CD4-positive, alpha-beta T cell treated with Interleukin-15 for 1 hour (primary cell): Measurements from ENCODE around the gene ELL2.

Source experiments
- DNase-seq: peaks from one replicate; pipeline ENCODE4 v3.0.0-alpha.2; 2020

Gene ELL2

GRCh38 chr5:95880081-95880926 is 81.3 kb downstream of the ELL2 start:
- DNase-seq, result no peak

DNA sequence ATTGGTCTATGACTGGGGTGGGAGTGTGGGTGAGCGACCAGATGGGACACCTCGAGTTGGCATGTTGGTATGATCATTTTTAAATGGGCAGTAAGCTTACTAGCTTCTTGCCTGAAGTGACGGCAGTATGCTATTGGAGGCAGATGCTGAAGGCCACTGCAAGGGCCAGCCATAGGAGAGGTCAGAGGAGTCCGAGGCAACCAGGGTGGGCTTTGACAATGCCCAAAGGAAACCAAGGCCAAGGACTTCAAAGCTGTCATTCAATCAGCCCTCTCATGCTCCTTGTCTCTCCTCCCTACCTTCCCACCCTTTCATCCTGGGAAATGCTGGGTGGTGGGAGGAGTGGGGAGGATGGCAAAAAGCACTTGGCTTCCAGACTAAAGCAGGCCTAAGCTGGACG is 82.0 kb downstream of the ELL2 start:
- DNase-seq, result no peak

DNA sequence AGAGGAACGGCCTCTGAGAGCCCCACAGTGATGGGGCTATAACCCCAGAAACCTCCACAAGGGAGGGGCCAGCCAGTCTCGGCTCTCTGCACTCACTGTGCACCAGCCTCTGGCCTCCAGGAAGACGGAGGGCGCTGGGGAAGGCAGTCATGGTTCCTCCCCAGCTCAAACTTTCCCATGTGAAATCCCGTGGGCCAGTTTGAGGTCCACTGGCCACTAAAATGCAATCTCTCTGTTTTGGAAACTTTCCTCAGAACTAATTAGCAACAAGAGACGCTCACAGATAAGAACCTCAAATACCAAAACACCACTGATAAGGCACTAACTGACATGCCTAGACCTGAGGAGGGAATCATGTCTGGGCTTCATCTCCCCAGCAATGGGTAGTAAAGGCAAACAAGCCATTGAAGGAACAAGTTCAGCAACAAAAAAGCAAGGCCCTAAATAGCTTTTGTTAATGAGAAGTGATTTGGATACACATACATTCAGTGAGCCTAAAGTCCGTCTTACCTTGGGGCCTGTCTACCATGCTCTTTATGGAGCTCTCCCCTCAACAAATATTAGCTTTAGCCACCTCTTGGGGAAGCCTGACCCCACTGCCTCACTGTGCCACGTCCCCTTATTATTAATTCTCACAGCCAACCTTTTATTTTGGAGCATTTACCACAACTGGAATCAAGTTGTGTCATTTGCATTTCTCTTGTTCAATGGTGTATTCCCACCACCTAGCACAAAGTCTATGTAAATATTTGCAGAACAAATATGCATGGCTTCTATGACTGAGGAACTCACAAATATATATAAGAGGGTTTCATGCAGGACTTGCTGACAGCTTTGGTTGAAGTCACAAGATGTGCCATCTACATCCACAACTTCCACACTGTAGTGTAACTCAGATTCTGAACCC is 83.0 kb downstream of the ELL2 start:
- DNase-seq, result no peak

GRCh38 chr5:95876782-95877181 is 84.9 kb downstream of the ELL2 start:
- DNase-seq, result no peak

GRCh38 chr5:95874246-95874645 is 87.4 kb downstream of the ELL2 start:
- no peak for DNase-seq

GRCh38 chr5:95873351-95873750 is 88.3 kb downstream of the ELL2 start:
- no peak for DNase-seq

- no peak for DNase-seq
These were observed 89.0 kb downstream of the ELL2 start for GRCh38 chr5:95872346-95873268.

GRCh38 chr5:95871146-95871806 is 90.4 kb downstream of the ELL2 start:
- no peak for DNase-seq

- DNase-seq, result no peak
These were observed 91.5 kb downstream of the ELL2 start for GRCh38 chr5:95870105-95870672.

GRCh38 chr5:95869173-95869855 is 92.3 kb downstream of the ELL2 start:
- DNase-seq, result peak; percentile 40

- no peak for DNase-seq
These were observed 93.5 kb downstream of the ELL2 start for GRCh38 chr5:95868136-95868535.

GRCh38 chr5:95866435-95867040 is 95.1 kb downstream of the ELL2 start:
- DNase-seq, result no peak

DNA sequence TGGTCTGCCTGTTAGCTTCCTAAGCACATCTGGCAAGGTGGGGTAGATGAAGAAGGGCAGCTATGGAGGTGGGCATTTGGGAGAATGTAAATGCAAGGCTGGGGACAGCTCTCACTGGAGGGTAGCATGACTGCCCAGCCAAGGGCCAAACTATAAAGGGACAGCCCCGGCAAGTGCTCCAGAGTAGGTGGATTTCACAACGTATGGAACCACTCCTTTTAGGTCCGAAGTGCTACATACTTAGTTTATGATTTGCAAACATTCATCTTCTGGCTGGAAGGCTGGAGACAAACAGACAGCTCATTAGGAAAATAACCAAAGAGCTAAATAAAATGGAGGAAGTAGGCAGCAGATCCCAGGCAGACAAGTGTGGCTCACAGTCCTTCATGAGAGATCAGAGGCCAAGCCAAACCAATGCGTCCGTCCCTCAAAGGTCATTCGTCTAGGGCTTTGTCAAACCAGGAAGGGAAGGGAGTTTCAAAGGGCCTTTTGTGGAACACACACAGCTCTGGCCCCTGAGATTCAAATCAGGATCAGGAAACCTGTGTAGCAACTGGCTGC is 96.6 kb downstream of the ELL2 start:
- DNase-seq, result no peak

DNA sequence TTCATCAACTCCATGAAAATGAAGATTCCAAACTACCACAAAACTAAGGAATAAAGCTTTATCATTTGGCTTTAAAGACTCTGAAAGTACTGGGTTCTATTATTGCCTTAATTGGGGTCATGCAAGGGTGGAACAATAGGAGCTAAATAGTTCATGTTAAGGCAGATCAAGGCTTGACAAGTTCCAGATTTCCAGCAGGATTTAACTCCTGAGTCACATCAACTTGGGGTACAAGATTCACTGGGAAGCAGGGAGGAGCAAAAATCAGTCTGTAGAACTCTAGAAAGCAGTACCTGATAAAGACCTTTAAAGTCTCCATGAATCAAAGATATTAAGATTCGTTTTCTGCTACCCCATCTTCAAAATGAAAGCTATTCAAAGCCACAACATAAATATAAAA is 97.2 kb downstream of the ELL2 start:
- no peak for DNase-seq

GRCh38 chr5:95863383-95863757 is 98.3 kb downstream of the ELL2 start:
- no peak for DNase-seq

DNA sequence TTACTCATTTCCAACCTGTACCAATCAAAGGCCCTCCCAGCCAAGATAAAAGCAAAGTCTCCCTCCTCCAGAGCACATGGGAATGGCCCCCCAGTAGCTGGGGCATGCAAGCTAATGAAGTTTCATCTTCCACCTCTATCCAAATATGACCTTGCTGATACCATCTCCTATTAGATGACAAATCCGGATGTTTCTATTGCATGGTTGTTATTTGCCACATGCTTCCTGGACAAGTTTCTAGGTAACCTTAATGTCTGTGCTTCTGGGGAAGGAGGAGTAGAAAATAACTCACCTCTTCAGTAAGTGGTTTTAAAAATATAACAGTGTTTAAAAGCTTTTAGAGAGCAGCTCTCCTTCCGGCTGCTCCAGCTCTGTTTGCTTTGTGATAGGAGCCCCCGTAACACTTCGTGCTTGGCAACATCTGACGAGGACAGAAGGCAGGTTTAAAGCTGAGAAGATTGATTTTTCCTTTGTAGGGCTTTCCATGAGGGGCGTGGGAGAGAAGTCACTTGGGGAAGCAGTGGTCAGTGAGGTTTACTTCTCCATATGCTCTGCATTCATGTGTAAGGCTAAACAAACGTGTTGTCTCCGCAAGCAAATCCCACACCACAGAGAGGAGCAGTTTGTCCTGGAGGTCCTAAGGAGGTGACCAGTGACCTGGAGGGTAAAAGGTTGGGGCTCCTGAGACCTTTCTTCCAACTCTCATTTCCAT is 98.8 kb downstream of the ELL2 start:
- DNase-seq, result no peak

- no peak for DNase-seq
These were observed 99.6 kb downstream of the ELL2 start for GRCh38 chr5:95861864-95862561.

- DNase-seq, result peak; percentile 71
These were observed 100.3 kb downstream of the ELL2 start for GRCh38 chr5:95861221-95861863.

DNA sequence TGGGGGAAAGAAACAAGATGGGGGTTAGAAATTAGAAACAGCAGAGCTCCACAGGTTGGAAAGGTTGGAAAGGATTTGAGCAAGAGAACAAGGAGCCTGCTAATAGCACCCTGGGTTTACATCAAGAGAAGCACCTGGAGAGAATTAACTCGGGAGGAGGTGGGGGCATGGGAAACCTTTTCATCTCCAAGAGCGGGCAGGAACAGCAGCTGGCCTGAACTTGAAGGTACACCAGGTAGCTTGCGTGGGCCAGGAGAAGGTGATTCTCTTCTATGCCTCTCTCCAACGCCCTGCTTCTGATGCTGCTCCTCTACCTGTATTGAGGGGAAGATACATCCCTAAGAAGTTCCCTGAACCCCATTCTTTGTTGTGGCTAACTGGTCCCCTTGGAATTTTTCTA is 102.0 kb downstream of the ELL2 start:
- no peak for DNase-seq
